Bone marrow (tissue), 2 donors: ENCODE measurements around the gene MEIKIN.
"Not testable (repeated sequence)": the region's sequence is repeated elsewhere in the genome, so short reads cannot be mapped to it uniquely, and the experiment has no call there.

Experiments used
- DNase-seq, 2 donors: peaks; one replicate each; lab custom pipeline; 2025; lab: John Stamatoyannopoulos, UW

MEIKIN gene

GRCh38 chr5:131902266-131902665 lies 43.2 kb downstream of the MEIKIN start:
- DNase-seq: peak in 1 of 2 donors; percentile 2

GRCh38 chr5:131899686-131900085 lies 45.8 kb downstream of the MEIKIN start:
- DNase-seq: no peak

- DNase-seq: no peak
These were observed 61.5 kb downstream of the MEIKIN start for GRCh38 chr5:131883984-131884383.

- no peak for DNase-seq
These were observed 65.8 kb downstream of the MEIKIN start for GRCh38 chr5:131879705-131880104.

- no peak for DNase-seq
These were observed 67.6 kb downstream of the MEIKIN start for GRCh38 chr5:131877873-131878272.

- not testable (repeated sequence) for DNase-seq
These were observed 74.2 kb downstream of the MEIKIN start for GRCh38 chr5:131871251-131871650.

- no peak for DNase-seq
These were observed 77.9 kb downstream of the MEIKIN start for GRCh38 chr5:131867524-131867923.

- DNase-seq: no peak
These were observed 81.8 kb downstream of the MEIKIN start for GRCh38 chr5:131863700-131864099.

- DNase-seq: no peak
These were observed 88.1 kb downstream of the MEIKIN start for GRCh38 chr5:131857388-131857787.

- DNase-seq: no peak
These were observed 90.0 kb downstream of the MEIKIN start for GRCh38 chr5:131855452-131855851.

GRCh38 chr5:131854134-131854533 lies 91.3 kb downstream of the MEIKIN start:
- DNase-seq: peak in 1 of 2 donors; percentile 1

GRCh38 chr5:131848662-131849061 lies 96.8 kb downstream of the MEIKIN start:
- no peak for DNase-seq

- no peak for DNase-seq
These were observed 98.9 kb downstream of the MEIKIN start for GRCh38 chr5:131846536-131846935.

- DNase-seq: no peak
These were observed 99.6 kb downstream of the MEIKIN start for GRCh38 chr5:131845828-131846227.

GRCh38 chr5:131842971-131843370 lies 102.5 kb downstream of the MEIKIN start:
- not testable (repeated sequence) for DNase-seq

GRCh38 chr5:131832702-131833101 lies 112.8 kb downstream of the MEIKIN start:
- not testable (repeated sequence) for DNase-seq

GRCh38 chr5:131825404-131826013 lies 120.0 kb downstream of the MEIKIN start:
- no peak for DNase-seq

GRCh38 chr5:131824631-131825030 lies 120.8 kb downstream of the MEIKIN start:
- DNase-seq: no peak

GRCh38 chr5:131821221-131821620 lies 124.2 kb downstream of the MEIKIN start:
- DNase-seq: no peak

- no peak for DNase-seq
These were observed 127.3 kb downstream of the MEIKIN start for GRCh38 chr5:131818001-131818724.

GRCh38 chr5:131814990-131815389 lies 130.5 kb downstream of the MEIKIN start:
- no peak for DNase-seq

GRCh38 chr5:131812371-131813160 lies 132.9 kb downstream of the MEIKIN start:
- no peak for DNase-seq
